ENCODE data around the gene NCOA6.
"Not testable (repeated sequence)": the region's sequence is repeated elsewhere in the genome, so short reads cannot be mapped to it uniquely, and the experiment has no call there.

NCOA6 gene

GRCh38 chr20:34774886-34775285, 50.6 kb downstream of the NCOA6 start:
- no peak for DNase-seq (ENCODE audit: low read depth, low spot score)

GRCh38 chr20:34774449-34774848, 51.0 kb downstream of the NCOA6 start:
- no peak for DNase-seq (ENCODE audit: low read depth, low spot score)

GRCh38 chr20:34773726-34774125, 51.7 kb downstream of the NCOA6 start:
- no peak for DNase-seq (ENCODE audit: low read depth, low spot score)

GRCh38 chr20:34772437-34772836, 53.0 kb downstream of the NCOA6 start:
- no peak for DNase-seq (ENCODE audit: low read depth, low spot score)

GRCh38 chr20:34771680-34772081, 53.8 kb downstream of the NCOA6 start:
- no peak for DNase-seq (ENCODE audit: low read depth, low spot score)

- DNase-seq (ENCODE audit: low read depth, low spot score), result no peak
Observed at GRCh38 chr20:34768096-34768495, 57.4 kb downstream of the NCOA6 start.

- DNase-seq (ENCODE audit: low read depth, low spot score), result no peak
Observed at GRCh38 chr20:34762031-34762555, 63.4 kb downstream of the NCOA6 start.

- no peak for DNase-seq (ENCODE audit: low read depth, low spot score)
Observed at GRCh38 chr20:34755367-34755766, 70.1 kb downstream of the NCOA6 start.

GRCh38 chr20:34754611-34755010, 70.8 kb downstream of the NCOA6 start:
- DNase-seq (ENCODE audit: low read depth, low spot score), result no peak

GRCh38 chr20:34753706-34754461, 71.6 kb downstream of the NCOA6 start:
- no peak for DNase-seq (ENCODE audit: low read depth, low spot score)

- no peak for DNase-seq (ENCODE audit: low read depth, low spot score)
Observed at GRCh38 chr20:34751453-34751852, 74.0 kb downstream of the NCOA6 start.

GRCh38 chr20:34750484-34750883, 75.0 kb downstream of the NCOA6 start:
- DNase-seq (ENCODE audit: low read depth, low spot score), result no peak

GRCh38 chr20:34748709-34749108, 76.7 kb downstream of the NCOA6 start:
- DNase-seq (ENCODE audit: low read depth, low spot score), result no peak

- DNase-seq (ENCODE audit: low read depth, low spot score), result no peak
Observed at GRCh38 chr20:34747479-34747878, 78.0 kb downstream of the NCOA6 start.

GRCh38 chr20:34746674-34747073, 78.8 kb downstream of the NCOA6 start:
- DNase-seq (ENCODE audit: low read depth, low spot score), result no peak

- no peak for DNase-seq (ENCODE audit: low read depth, low spot score)
Observed at GRCh38 chr20:34744847-34745246, 80.6 kb downstream of the NCOA6 start.

- DNase-seq (ENCODE audit: low read depth, low spot score), result no peak
Observed at GRCh38 chr20:34744340-34744739, 81.1 kb downstream of the NCOA6 start.

- DNase-seq (ENCODE audit: low read depth, low spot score), result no peak
Observed at GRCh38 chr20:34743039-34743438, 82.4 kb downstream of the NCOA6 start.

- no peak for DNase-seq (ENCODE audit: low read depth, low spot score)
Observed at GRCh38 chr20:34736106-34736735, 89.2 kb downstream of the NCOA6 start.

- DNase-seq (ENCODE audit: low read depth, low spot score), result no peak
Observed at GRCh38 chr20:34732523-34732922, 92.9 kb downstream of the NCOA6 start.

GRCh38 chr20:34729416-34729815, 96.0 kb downstream of the NCOA6 start:
- no peak for DNase-seq (ENCODE audit: low read depth, low spot score)

- no peak for DNase-seq (ENCODE audit: low read depth, low spot score)
Observed at GRCh38 chr20:34724172-34724571, 101.3 kb downstream of the NCOA6 start.

- not testable (repeated sequence) for DNase-seq (ENCODE audit: low read depth, low spot score)
Observed at GRCh38 chr20:34722560-34722959, 102.9 kb downstream of the NCOA6 start.
